ENCODE measurements around the gene DYNC2LI1. TPM values are rescaled to one million over a fixed set of nuclear protein-coding genes. Genes with fewer than 3 reads are reported as not detected.

Gene DYNC2LI1
- total RNA-seq, 4 donors from 2014 or later: 19.5 to 37.3 (median 33.1) TPM

- no peak for TF ChIP-seq POLR2A (IDR thresholded peaks at IDR 0.05)
- TF ChIP-seq EP300 (IDR thresholded peaks at IDR 0.05): no peak
- TF ChIP-seq, protein P1, sequence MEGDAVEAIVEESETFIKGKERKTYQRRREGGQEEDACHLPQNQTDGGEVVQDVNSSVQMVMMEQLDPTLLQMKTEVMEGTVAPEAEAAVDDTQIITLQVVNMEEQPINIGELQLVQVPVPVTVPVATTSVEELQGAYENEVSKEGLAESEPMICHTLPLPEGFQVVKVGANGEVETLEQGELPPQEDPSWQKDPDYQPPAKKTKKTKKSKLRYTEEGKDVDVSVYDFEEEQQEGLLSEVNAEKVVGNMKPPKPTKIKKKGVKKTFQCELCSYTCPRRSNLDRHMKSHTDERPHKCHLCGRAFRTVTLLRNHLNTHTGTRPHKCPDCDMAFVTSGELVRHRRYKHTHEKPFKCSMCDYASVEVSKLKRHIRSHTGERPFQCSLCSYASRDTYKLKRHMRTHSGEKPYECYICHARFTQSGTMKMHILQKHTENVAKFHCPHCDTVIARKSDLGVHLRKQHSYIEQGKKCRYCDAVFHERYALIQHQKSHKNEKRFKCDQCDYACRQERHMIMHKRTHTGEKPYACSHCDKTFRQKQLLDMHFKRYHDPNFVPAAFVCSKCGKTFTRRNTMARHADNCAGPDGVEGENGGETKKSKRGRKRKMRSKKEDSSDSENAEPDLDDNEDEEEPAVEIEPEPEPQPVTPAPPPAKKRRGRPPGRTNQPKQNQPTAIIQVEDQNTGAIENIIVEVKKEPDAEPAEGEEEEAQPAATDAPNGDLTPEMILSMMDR (IDR thresholded peaks at IDR 0.05): no peak
- H3K4me1 ChIP-seq: no peaks in the 10 kb centered on the region
- H3K27me3 ChIP-seq: no peaks in the 10 kb centered on the region
- WGBS, 2 donors: 48 to 50% methylated on average over 7 of the region's 7 CpGs
- H3K9me3 ChIP-seq: no peaks in the 10 kb centered on the region
- peaks cover 0 to 5% (median 0%) of the 10 kb centered on the region in 3 donors for H3K36me3 ChIP-seq
- no peak overlapping the region for H3K27ac ChIP-seq
- no peak overlapping the region for H3K4me3 ChIP-seq
- DNase-seq (ENCODE audit: low spot score in 2 of 2): no peak
These were observed 45.8 kb downstream of the DYNC2LI1 start for GRCh38 chr2:43819491-43820163.

- no peak overlapping the region for H3K4me3 ChIP-seq
- no peaks in the 10 kb centered on the region for H3K9me3 ChIP-seq
- WGBS, 2 donors: 78 to 84% methylated on average over 6 to 7 of the region's 7 CpGs
- TF ChIP-seq EP300 (IDR thresholded peaks at IDR 0.05) (no peak), POLR2A (IDR thresholded peaks at IDR 0.05) (no peak)
- TF ChIP-seq, protein P1 (IDR thresholded peaks at IDR 0.05): no peak
- H3K27me3 ChIP-seq: no peaks in the 10 kb centered on the region
- no peak for DNase-seq (ENCODE audit: low spot score in 2 of 2)
- no peak overlapping the region for H3K27ac ChIP-seq
- H3K4me1 ChIP-seq: no peaks in the 10 kb centered on the region
- H3K36me3 ChIP-seq: no peaks in the 10 kb centered on the region
These were observed 49.0 kb downstream of the DYNC2LI1 start for GRCh38 chr2:43822839-43823238.

GRCh38 chr2:43823751-43824150 lies 49.9 kb downstream of the DYNC2LI1 start:
- Histone ChIP-seq H3K27ac (no peak overlapping the region), H3K4me1 (no peaks in the 10 kb centered on the region), H3K9me3 (no peaks in the 10 kb centered on the region), H3K36me3 (no peaks in the 10 kb centered on the region), H3K27me3 (no peaks in the 10 kb centered on the region), H3K4me3 (no peak overlapping the region)
- WGBS, 2 donors: 87 to 93% methylated on average over 11 of the region's 11 CpGs
- no peak for DNase-seq (ENCODE audit: low spot score in 2 of 2)
- no peak for TF ChIP-seq POLR2A (IDR thresholded peaks at IDR 0.05)
- TF ChIP-seq, protein P1 (IDR thresholded peaks at IDR 0.05): no peak
- TF ChIP-seq EP300 (IDR thresholded peaks at IDR 0.05): no peak

- Histone ChIP-seq H3K36me3 (no peaks in the 10 kb centered on the region), H3K4me3 (no peak overlapping the region), H3K27ac (no peak overlapping the region), H3K9me3 (no peaks in the 10 kb centered on the region), H3K4me1 (no peaks in the 10 kb centered on the region), H3K27me3 (no peaks in the 10 kb centered on the region)
- WGBS, 2 donors: 91 to 94% methylated on average over 2 of the region's 2 CpGs
- TF ChIP-seq EP300 (IDR thresholded peaks at IDR 0.05) (no peak), POLR2A (IDR thresholded peaks at IDR 0.05) (no peak)
- TF ChIP-seq, protein P1 (IDR thresholded peaks at IDR 0.05): no peak
- DNase-seq (ENCODE audit: low spot score in 2 of 2): no peak
These were observed 50.7 kb downstream of the DYNC2LI1 start for GRCh38 chr2:43824512-43824911.

GRCh38 chr2:43824951-43825493 lies 51.2 kb downstream of the DYNC2LI1 start:
- no peak for DNase-seq (ENCODE audit: low spot score in 2 of 2)
- 81 to 82% methylated on average over 12 of the region's 12 CpGs for WGBS, 2 donors
- H3K4me3 ChIP-seq: no peak overlapping the region
- H3K9me3 ChIP-seq: no peaks in the 10 kb centered on the region
- no peak overlapping the region for H3K27ac ChIP-seq
- no peaks in the 10 kb centered on the region for H3K27me3 ChIP-seq
- TF ChIP-seq, protein P1 (IDR thresholded peaks at IDR 0.05): no peak
- TF ChIP-seq EP300 (IDR thresholded peaks at IDR 0.05) (no peak), POLR2A (IDR thresholded peaks at IDR 0.05) (no peak)
- no peaks in the 10 kb centered on the region for H3K36me3 ChIP-seq
- H3K4me1 ChIP-seq: no peaks in the 10 kb centered on the region

Measured in tibial nerve (tissue), 4 donors.